ENCODE measurements around the gene ZCCHC13. TPM values are rescaled to one million over a fixed set of nuclear protein-coding genes. Genes with fewer than 3 reads are reported as not detected.

ZCCHC13 gene
- total and polyA plus RNA-seq, 8 donors: not detected

GRCh38 chrX:74346088-74346487 is 42.1 kb downstream of the ZCCHC13 start:
- FAIRE-seq: no peak

GRCh38 chrX:74349387-74349786 is 45.4 kb downstream of the ZCCHC13 start:
- no peak for DNase-seq
- Histone ChIP-seq H3K9me3 (no peaks in the 10 kb centered on the region), H3K27ac (no peak overlapping the region), H3K27me3 (peaks cover 0 to 6% (median 1%) of the 10 kb centered on the region in 4 donors), H3K4me3 (no peak overlapping the region), H3K4me1 (no peaks in the 10 kb centered on the region), H3K36me3 (no peaks in the 10 kb centered on the region)
- no peak for TF ChIP-seq CTCF (IDR thresholded peaks at IDR 0.05)
- no peak for FAIRE-seq
- intact Hi-C loops (cut with DNase I): no loop called here
- ATAC-seq: no peak
- WGBS, 2 donors: 51 to 55% methylated on average over 3 of the region's 3 CpGs

More at GRCh38 chrX:74346088-74346487, 42.1 kb downstream of the ZCCHC13 start:
- H3K4me3 ChIP-seq: no peak overlapping the region
- no peaks in the 10 kb centered on the region for H3K4me1 ChIP-seq
- H3K9me3 ChIP-seq: no peaks in the 10 kb centered on the region
- ATAC-seq (no peak), DNase-seq (no peak)
- WGBS, 2 donors: 44 to 78% methylated on average over 2 of the region's 2 CpGs
- intact Hi-C loops (cut with DNase I): no loop called here
- H3K36me3 ChIP-seq: no peaks in the 10 kb centered on the region
- TF ChIP-seq CTCF (IDR thresholded peaks at IDR 0.05): no peak
- peaks cover 0 to 6% (median 0%) of the 10 kb centered on the region in 4 donors for H3K27me3 ChIP-seq
- no peak overlapping the region for H3K27ac ChIP-seq

GRCh38 chrX:74351760-74352159 is 47.8 kb downstream of the ZCCHC13 start:
- FAIRE-seq: no peak
- no peak for TF ChIP-seq CTCF (IDR thresholded peaks at IDR 0.05)
- no peaks in the 10 kb centered on the region for H3K36me3 ChIP-seq
- no peak for DNase-seq
- H3K4me1 ChIP-seq: no peaks in the 10 kb centered on the region
- WGBS, 2 donors: 70 to 78% methylated on average over 4 of the region's 4 CpGs
- intact Hi-C loops (cut with DNase I): no loop called here
- H3K27ac ChIP-seq: no peak overlapping the region
- H3K4me3 ChIP-seq: no peak overlapping the region
- peaks cover 0 to 6% (median 1%) of the 10 kb centered on the region in 4 donors for H3K27me3 ChIP-seq
- no peak for ATAC-seq
- H3K9me3 ChIP-seq: no peaks in the 10 kb centered on the region

GRCh38 chrX:74353984-74354383 is 50.0 kb downstream of the ZCCHC13 start:
- no peak for ATAC-seq
- H3K4me3 ChIP-seq: no peak overlapping the region
- H3K27ac ChIP-seq: no peak overlapping the region
- 48 to 67% methylated on average over 1 of the region's 1 CpG for WGBS, 2 donors
- peak in 1 of 6 donors; percentile 39 for DNase-seq
- H3K9me3 ChIP-seq: no peaks in the 10 kb centered on the region
- no peak for TF ChIP-seq CTCF (IDR thresholded peaks at IDR 0.05)
- H3K4me1 ChIP-seq: no peaks in the 10 kb centered on the region
- intact Hi-C loops (cut with DNase I): no loop called here
- peaks cover 0 to 10% (median 0%) of the 10 kb centered on the region in 4 donors for H3K27me3 ChIP-seq
- no peaks in the 10 kb centered on the region for H3K36me3 ChIP-seq
- FAIRE-seq: no peak

Small RNA genes lying within 50 kb of the gene (microRNA-seq; reads per million reads assigned to microRNA genes)
- gene MIR374A: 385 to 680 reads per million in 2 donors
- 1.2 reads per million in 2 donors for gene MIR545

Other genes with a start within 250 kb of the ZCCHC13 start
- 1 to 10 TPM; 2.7 to 8.4 (median 3.8) TPM for gene SLC16A2, start 117.3 kb downstream of the ZCCHC13 start, total RNA-seq
- gene SLC16A2, start 117.3 kb downstream of the ZCCHC13 start, polyA plus RNA-seq: 1 to 10 TPM; 2.2 to 4.3 TPM

All from pancreas (tissue), 10 donors.